ENCODE measurements around the gene ZNF573.
A peak's percentile ranks its signal among the peaks of the same experiment; 100 is the strongest.

Gene ZNF573

DNA sequence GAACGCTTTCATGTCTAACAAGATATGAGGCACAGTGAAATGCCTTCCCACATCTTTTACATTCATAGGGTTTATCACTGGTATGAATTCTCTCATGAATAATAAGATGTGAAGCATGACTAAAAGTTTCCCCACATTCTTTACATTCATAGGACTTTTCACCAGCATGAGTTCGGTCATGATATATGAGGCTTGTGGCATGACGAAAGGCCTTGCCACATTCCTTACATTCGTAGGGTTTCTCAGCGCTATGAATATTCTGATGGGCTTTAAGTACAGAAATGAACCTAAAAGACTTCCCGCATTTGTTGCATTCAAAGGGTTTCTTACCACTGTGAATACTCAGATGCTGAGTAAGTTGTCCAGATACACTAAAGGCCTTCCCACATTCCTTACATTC lies 81.2 kb downstream of the ZNF573 start:
- no peaks in the 10 kb centered on the region for H3K27me3 ChIP-seq (replicated peaks; ENCODE audit: control insufficient read depth, insufficient read depth, low read length, poor library complexity, severe bottlenecking)
- H3K9me3 ChIP-seq (ENCODE audit: control insufficient read depth, low read length), result peaks cover 25% of the 10 kb centered on the region
- peaks cover 19% of the 10 kb centered on the region for H3K36me3 ChIP-seq (ENCODE audit: control insufficient read depth, insufficient read depth, low read length)
- no peak overlapping the region for H3K4me3 ChIP-seq (ENCODE audit: insufficient read depth, low read depth, low read length, poor library complexity, severe bottlenecking)
- DNase-seq, result no peak
- H3K4me1 ChIP-seq (ENCODE audit: control insufficient read depth, insufficient read depth, low read length, poor library complexity, severe bottlenecking), result no peaks in the 10 kb centered on the region
- no peak overlapping the region for H3K27ac ChIP-seq (ENCODE audit: insufficient read depth, low read length, poor library complexity, severe bottlenecking)

- H3K4me1 ChIP-seq (ENCODE audit: control insufficient read depth, insufficient read depth, low read length, poor library complexity, severe bottlenecking), result peaks cover 2% of the 10 kb centered on the region
- H3K4me3 ChIP-seq (ENCODE audit: insufficient read depth, low read depth, low read length, poor library complexity, severe bottlenecking), result no peak overlapping the region
- H3K9me3 ChIP-seq (ENCODE audit: control insufficient read depth, low read length), result peaks cover 25% of the 10 kb centered on the region
- H3K27me3 ChIP-seq (replicated peaks; ENCODE audit: control insufficient read depth, insufficient read depth, low read length, poor library complexity, severe bottlenecking), result no peaks in the 10 kb centered on the region
- H3K27ac ChIP-seq (ENCODE audit: insufficient read depth, low read length, poor library complexity, severe bottlenecking), result no peak overlapping the region
- DNase-seq, result no peak
- H3K36me3 ChIP-seq (ENCODE audit: control insufficient read depth, insufficient read depth, low read length), result peaks cover 19% of the 10 kb centered on the region
Observed at GRCh38 chr19:37695144-37695899, 84.1 kb downstream of the ZNF573 start.

- DNase-seq, result no peak
- Histone ChIP-seq H3K27me3 (replicated peaks; ENCODE audit: control insufficient read depth, insufficient read depth, low read length, poor library complexity, severe bottlenecking) (no peaks in the 10 kb centered on the region), H3K4me1 (ENCODE audit: control insufficient read depth, insufficient read depth, low read length, poor library complexity, severe bottlenecking) (peaks cover 2% of the 10 kb centered on the region), H3K36me3 (ENCODE audit: control insufficient read depth, insufficient read depth, low read length) (no peaks in the 10 kb centered on the region), H3K9me3 (ENCODE audit: control insufficient read depth, low read length) (peaks cover 15% of the 10 kb centered on the region), H3K4me3 (ENCODE audit: insufficient read depth, low read depth, low read length, poor library complexity, severe bottlenecking) (no peak overlapping the region), H3K27ac (ENCODE audit: insufficient read depth, low read length, poor library complexity, severe bottlenecking) (no peak overlapping the region)
Observed at GRCh38 chr19:37692956-37693620, 86.3 kb downstream of the ZNF573 start.

DNA sequence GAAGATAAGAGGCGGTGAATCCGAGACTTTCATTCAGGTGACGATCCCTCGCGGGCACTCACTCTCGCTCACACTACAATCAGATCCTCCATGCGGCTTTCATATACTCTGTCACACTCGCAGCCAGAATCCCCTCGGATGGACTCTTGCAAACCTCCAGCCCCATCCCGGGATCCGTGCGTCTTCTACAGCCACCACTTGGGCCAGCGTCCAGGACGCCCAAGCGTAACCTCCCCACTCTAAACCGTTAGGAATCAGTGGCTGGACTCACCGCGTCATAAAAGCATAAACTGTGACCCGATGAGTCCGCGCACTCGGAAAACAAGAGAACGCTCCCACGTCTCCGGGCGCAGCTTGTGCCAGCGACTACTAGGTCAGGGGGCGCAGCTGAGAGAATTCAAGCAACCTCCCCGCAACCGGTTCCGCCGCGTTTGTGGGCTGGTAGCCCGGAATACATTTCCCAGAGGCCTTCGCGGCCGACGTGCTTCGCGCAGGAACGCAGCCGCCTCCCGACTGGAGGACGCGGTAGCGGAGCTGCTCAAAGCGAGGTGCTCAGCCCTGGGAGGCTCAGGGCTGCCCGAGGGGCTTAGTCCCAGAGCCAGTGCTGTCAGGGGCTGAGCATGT lies 87.4 kb downstream of the ZNF573 start:
- no peaks in the 10 kb centered on the region for H3K36me3 ChIP-seq (ENCODE audit: control insufficient read depth, insufficient read depth, low read length)
- H3K27me3 ChIP-seq (replicated peaks; ENCODE audit: control insufficient read depth, insufficient read depth, low read length, poor library complexity, severe bottlenecking), result no peaks in the 10 kb centered on the region
- H3K9me3 ChIP-seq (ENCODE audit: control insufficient read depth, low read length), result peaks cover 10% of the 10 kb centered on the region
- H3K27ac ChIP-seq (ENCODE audit: insufficient read depth, low read length, poor library complexity, severe bottlenecking), result peak overlapping the region; percentile 61
- peaks cover 2% of the 10 kb centered on the region for H3K4me1 ChIP-seq (ENCODE audit: control insufficient read depth, insufficient read depth, low read length, poor library complexity, severe bottlenecking)
- peak; percentile 23 to 62 (median 46) for DNase-seq
- peak overlapping the region; percentile 59 for H3K4me3 ChIP-seq (ENCODE audit: insufficient read depth, low read depth, low read length, poor library complexity, severe bottlenecking)
